ENCODE data around the gene AQP2.

AQP2 gene

DNA sequence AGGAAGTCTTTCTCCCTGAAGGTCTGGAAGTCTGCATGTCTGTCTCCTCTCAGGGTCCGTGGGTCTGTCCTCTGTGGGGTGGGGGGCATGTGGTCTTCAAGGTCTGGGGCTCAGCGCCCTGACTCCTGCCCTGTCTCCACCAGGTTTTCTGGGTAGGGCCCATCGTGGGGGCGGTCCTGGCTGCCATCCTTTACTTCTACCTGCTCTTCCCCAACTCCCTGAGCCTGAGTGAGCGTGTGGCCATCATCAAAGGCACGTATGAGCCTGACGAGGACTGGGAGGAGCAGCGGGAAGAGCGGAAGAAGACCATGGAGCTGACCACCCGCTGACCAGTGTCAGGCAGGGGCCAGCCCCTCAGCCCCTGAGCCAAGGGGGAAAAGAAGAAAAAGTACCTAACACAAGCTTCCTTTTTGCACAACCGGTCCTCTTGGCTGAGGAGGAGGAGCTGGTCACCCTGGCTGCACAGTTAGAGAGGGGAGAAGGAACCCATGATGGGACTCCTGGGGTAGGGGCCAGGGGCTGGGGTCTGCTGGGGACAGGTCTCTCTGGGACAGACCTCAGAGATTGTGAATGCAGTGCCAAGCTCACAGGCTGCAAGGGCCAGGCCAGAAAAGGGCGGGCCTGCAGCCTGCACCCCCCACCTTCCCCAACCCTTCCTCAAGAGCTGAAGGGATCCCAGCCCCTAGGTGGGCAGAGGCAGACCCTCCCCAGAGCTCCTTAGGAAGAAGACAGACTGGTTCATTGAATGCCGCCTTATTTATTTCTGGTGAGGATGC, 14.5 kb downstream of the AQP2 start:
- Histone ChIP-seq H3K9ac (ENCODE audit: low read length) (no peak overlapping the region), H3K4me2 (ENCODE audit: low read length) (no peak overlapping the region), H3K79me2 (ENCODE audit: insufficient read depth, low read length) (no peaks in the 10 kb centered on the region), H3K4me3 (ENCODE audit: low read depth, low read length, poor library complexity, severe bottlenecking) (no peak overlapping the region), H3K27me3 (ENCODE audit: insufficient read depth, low read length) (peaks cover 5% of the 10 kb centered on the region; the same call in 1 of the 2 replicates), H2AFZ (ENCODE audit: low read length) (no peak overlapping the region), H3F3A (ENCODE audit: insufficient read depth, low read length) (no peaks in the 10 kb centered on the region), H3K9me3 (ENCODE audit: low read length) (no peaks in the 10 kb centered on the region), H3K36me3 (ENCODE audit: insufficient read depth, low read length) (no peaks in the 10 kb centered on the region), H3K4me1 (ENCODE audit: insufficient read depth, low read length, severe bottlenecking) (peaks cover 9% of the 10 kb centered on the region), H3K9me2 (ENCODE audit: low read depth, low read length) (no peaks in the 10 kb centered on the region), H4K20me1 (ENCODE audit: insufficient read depth, low read length) (no peaks in the 10 kb centered on the region), H3K27ac (ENCODE audit: low read depth, low read length, poor library complexity, severe bottlenecking) (no peak overlapping the region)
- TF ChIP-seq, protein P1, sequence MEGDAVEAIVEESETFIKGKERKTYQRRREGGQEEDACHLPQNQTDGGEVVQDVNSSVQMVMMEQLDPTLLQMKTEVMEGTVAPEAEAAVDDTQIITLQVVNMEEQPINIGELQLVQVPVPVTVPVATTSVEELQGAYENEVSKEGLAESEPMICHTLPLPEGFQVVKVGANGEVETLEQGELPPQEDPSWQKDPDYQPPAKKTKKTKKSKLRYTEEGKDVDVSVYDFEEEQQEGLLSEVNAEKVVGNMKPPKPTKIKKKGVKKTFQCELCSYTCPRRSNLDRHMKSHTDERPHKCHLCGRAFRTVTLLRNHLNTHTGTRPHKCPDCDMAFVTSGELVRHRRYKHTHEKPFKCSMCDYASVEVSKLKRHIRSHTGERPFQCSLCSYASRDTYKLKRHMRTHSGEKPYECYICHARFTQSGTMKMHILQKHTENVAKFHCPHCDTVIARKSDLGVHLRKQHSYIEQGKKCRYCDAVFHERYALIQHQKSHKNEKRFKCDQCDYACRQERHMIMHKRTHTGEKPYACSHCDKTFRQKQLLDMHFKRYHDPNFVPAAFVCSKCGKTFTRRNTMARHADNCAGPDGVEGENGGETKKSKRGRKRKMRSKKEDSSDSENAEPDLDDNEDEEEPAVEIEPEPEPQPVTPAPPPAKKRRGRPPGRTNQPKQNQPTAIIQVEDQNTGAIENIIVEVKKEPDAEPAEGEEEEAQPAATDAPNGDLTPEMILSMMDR (IDR thresholded peaks at IDR 0.05; ENCODE audit: low read length), result no peak
- no peak for TF ChIP-seq EZH2 (IDR thresholded peaks at IDR 0.05; ENCODE audit: borderline replicate concordance, low read length)

DNA sequence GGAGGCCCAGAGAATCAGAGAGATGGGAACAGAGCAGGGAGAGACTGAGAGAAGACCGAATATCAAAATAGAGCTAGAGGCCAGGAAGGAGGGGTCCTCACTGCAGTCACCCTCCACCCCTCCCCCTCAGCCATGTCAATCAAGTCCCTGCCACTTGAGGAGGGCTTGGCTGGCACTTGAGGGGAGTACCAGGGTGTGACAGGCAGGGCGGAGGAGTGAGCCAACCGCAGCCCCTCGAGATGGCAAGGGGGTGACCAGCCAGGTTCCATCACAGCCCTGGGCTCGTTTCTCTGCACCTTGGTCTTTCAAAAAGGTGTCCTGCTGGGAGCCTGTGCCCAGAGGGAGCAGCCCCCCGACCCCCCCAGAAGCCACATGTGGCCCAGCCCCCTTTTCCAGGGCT, 15.3 kb downstream of the AQP2 start:
- 0 out of 2 replicates have a peak, but pooled peaks cover 3% of the 10 kb centered on the region for H3K27me3 ChIP-seq (ENCODE audit: insufficient read depth, low read length)
- H3K27ac ChIP-seq (ENCODE audit: low read depth, low read length, poor library complexity, severe bottlenecking), result no peak overlapping the region
- H3K4me3 ChIP-seq (ENCODE audit: low read depth, low read length, poor library complexity, severe bottlenecking), result no peak overlapping the region
- H3K36me3 ChIP-seq (ENCODE audit: insufficient read depth, low read length), result no peaks in the 10 kb centered on the region
- no peak overlapping the region for H3K9ac ChIP-seq (ENCODE audit: low read length)
- TF ChIP-seq EZH2 (IDR thresholded peaks at IDR 0.05; ENCODE audit: borderline replicate concordance, low read length), result no peak
- TF ChIP-seq, protein P1 (IDR thresholded peaks at IDR 0.05; ENCODE audit: low read length), result no peak
- H3K79me2 ChIP-seq (ENCODE audit: insufficient read depth, low read length), result no peaks in the 10 kb centered on the region
- no peaks in the 10 kb centered on the region for H3K9me2 ChIP-seq (ENCODE audit: low read depth, low read length)
- peaks cover 9% of the 10 kb centered on the region for H3K4me1 ChIP-seq (ENCODE audit: insufficient read depth, low read length, severe bottlenecking)
- H2AFZ ChIP-seq (ENCODE audit: low read length), result no peak overlapping the region
- H3K9me3 ChIP-seq (ENCODE audit: low read length), result no peaks in the 10 kb centered on the region
- no peaks in the 10 kb centered on the region for H4K20me1 ChIP-seq (ENCODE audit: insufficient read depth, low read length)
- H3K4me2 ChIP-seq (ENCODE audit: low read length), result no peak overlapping the region
- H3F3A ChIP-seq (ENCODE audit: insufficient read depth, low read length), result no peaks in the 10 kb centered on the region

DNA sequence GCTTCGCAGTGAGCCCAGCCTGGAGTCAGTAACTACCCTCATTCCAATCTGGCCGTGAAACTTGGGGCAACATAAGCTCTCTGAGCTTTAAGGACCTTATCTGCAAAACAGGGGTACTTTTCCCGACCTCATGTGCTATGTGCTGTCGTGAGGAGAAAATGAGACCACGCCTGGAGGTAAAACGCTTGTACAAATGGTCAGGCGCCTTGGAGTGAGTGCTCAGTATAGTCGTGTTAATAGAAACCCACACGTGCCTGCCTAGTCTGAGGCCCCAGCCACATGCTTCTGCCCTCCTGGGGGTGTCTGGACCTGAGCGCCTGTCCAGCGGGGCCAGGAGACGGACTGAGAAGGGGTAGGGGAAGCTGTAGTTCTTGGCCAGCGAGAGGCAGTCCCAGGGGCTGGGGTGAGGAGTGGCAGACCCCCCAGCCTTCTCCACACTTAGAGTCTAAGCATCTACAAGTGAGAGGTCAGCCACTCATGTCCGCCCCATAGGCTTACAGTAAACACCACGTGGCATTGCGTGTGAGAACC, 16.0 kb downstream of the AQP2 start:
- Histone ChIP-seq H3K4me2 (ENCODE audit: low read length) (peak overlapping the region; percentile 86), H3K27ac (ENCODE audit: low read depth, low read length, poor library complexity, severe bottlenecking) (no peak overlapping the region), H4K20me1 (ENCODE audit: insufficient read depth, low read length) (no peaks in the 10 kb centered on the region), H3K9ac (ENCODE audit: low read length) (no peak overlapping the region), H3K4me3 (ENCODE audit: low read depth, low read length, poor library complexity, severe bottlenecking) (no peak overlapping the region), H3K9me3 (ENCODE audit: low read length) (no peaks in the 10 kb centered on the region), H3K9me2 (ENCODE audit: low read depth, low read length) (no peaks in the 10 kb centered on the region), H3F3A (ENCODE audit: insufficient read depth, low read length) (no peaks in the 10 kb centered on the region), H3K4me1 (ENCODE audit: insufficient read depth, low read length, severe bottlenecking) (peaks cover 9% of the 10 kb centered on the region), H3K27me3 (ENCODE audit: insufficient read depth, low read length) (0 out of 2 replicates have a peak, but pooled peaks cover 3% of the 10 kb centered on the region), H3K79me2 (ENCODE audit: insufficient read depth, low read length) (no peaks in the 10 kb centered on the region), H2AFZ (ENCODE audit: low read length) (no peak overlapping the region), H3K36me3 (ENCODE audit: insufficient read depth, low read length) (no peaks in the 10 kb centered on the region)
- TF ChIP-seq, protein P1 (IDR thresholded peaks at IDR 0.05; ENCODE audit: low read length), result no peak
- no peak for TF ChIP-seq EZH2 (IDR thresholded peaks at IDR 0.05; ENCODE audit: borderline replicate concordance, low read length)

All from OCI-LY1 (cell line).